SKM-1 (cell line): ENCODE results near the gene SRRM1.
"Not testable (repeated sequence)": the region's sequence is repeated elsewhere in the genome, so short reads cannot be mapped to it uniquely, and the experiment has no call there.

Experiments used
- DNase-seq: peaks from one replicate; lab custom pipeline; 2025; ENCODE audit not compliant: unreplicated experiment; lab: John Stamatoyannopoulos, UW

SRRM1 gene

GRCh38 chr1:24714859-24715520 lies 71.9 kb downstream of the SRRM1 start:
- DNase-seq: no peak

- DNase-seq: no peak
These were observed 72.6 kb downstream of the SRRM1 start for GRCh38 chr1:24715658-24716057.

- DNase-seq: no peak
These were observed 75.0 kb downstream of the SRRM1 start for GRCh38 chr1:24717887-24718650.

- no peak for DNase-seq
These were observed 77.0 kb downstream of the SRRM1 start for GRCh38 chr1:24720152-24720551.

GRCh38 chr1:24721533-24721932 lies 78.4 kb downstream of the SRRM1 start:
- DNase-seq: no peak

GRCh38 chr1:24722073-24723035 lies 79.3 kb downstream of the SRRM1 start:
- not testable (repeated sequence) for DNase-seq
